Right renal pelvis (tissue), 4 donors: ENCODE measurements around the gene AP2S1. TPM values are rescaled to one million over a fixed set of nuclear protein-coding genes. Genes with fewer than 3 reads are reported as not detected.
"Not testable (repeated sequence)": the region's sequence is repeated elsewhere in the genome, so short reads cannot be mapped to it uniquely, and the experiment has no call there.

ENCODE experiments used
- DNase-seq, 4 donors: peaks; one replicate each; pipeline ENCODE4 v3.0.0-alpha.2; 2013; ENCODE audit warnings: low read depth in 4 of 4, low spot score in 3 of 4, missing footprints in 1 of 4
- polyA plus RNA-seq, 4 donors: library from polyadenylated mRNA; unstranded; fragments of 120-200 nt; gene quantifications; one replicate each; pipeline ENCODE4 v1.2.1, GENCODE V29; 2013; ENCODE audit not compliant: insufficient read length in 4 of 4

AP2S1 gene
- polyA plus RNA-seq, 4 donors, result 81.9 to 109 (median 92.9) TPM

DNA sequence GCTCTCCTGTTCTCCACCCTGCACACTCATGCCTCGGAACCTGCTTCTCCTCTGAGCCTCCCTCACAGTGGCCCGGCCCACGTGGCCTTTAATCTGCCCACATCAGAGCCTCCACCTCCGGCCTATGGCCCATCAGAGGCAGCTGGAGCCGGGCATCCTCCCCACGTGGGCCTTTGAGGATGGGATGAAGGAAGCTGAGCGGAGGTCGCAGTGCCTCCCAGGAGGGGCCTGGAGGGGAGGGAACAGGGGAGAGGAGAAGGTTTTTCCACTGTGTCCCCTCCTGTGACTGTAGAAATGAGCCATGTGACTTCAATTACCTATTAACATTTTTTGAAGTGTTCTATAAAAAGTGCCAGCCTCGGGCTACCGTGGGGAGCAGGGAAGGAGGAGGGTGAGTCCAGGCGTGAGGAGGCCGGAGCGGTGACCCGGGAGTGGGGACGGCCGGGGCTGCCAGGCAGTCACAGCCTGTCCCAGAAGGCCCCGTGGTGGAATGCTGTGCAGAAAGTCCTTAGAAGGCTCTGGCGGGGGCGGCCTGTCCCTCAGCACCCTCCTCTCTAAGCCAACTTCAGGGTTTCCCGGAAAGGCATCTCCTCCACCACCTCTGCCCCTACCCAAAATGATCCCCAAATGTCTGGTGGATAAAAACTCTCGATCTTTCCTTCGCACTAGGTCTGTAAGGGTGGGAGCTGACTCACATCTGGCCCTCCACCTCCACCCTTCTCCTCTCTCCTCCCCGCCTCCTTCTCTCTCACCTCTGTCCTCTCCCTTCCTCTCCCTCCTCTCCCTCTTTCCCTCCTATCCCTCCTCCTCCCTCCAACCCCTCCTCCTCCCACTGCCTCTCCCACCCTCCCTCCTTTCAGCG, 37.4 kb downstream of the AP2S1 start:
- DNase-seq, result no peak

DNA sequence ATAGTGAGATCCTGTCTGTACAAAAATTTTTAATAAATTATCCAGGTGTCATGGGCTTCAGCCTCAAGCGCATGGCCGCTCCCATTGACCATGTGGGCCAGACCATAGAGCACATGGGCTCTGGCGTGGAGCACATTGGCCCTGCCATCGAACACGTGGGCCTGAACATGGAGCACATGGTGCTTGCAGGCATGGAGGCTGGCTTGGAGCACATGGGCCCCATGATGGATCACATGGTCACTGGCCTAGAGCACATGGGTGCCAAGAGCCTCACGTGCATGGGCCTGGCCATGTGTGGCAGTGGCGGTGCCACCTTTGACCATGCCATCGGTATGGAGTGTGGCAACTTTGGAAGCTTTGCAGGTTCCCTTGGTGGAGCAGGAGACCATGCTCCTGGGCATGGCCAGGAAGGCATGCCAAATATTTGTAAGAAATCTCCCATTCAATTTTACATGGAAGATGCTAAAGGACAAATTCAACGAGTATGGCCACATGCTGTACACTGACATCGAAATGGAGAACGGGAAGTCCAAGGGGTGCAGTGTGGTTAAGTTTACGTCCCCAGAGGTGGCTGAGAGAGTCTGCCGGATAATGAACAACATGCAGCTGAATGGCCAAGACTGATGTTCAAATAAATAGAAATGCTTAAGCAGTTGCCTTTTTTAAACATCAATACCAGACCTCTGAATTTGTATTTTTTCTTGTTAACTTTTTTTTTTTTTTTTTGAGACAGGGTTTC, 40.9 kb downstream of the AP2S1 start:
- no peak for DNase-seq

DNA sequence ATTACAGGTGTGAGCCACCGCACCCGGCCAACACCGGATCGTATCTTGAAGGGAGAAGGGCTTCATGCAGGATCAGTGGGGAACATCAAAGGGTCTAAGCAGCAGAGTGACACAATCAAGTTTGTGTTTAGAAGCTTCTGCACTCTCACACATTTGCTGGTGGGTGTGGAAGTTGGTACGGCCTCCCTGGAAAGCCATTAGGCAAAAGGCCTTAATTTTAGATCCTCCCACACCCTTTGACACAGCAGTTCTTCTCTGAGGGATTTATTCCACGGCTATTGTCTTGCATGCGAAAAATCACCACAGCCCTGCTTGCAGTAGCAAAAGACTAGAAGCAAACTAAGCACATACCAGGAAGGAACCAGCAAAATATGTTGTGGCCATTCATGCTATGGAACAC, 44.0 kb downstream of the AP2S1 start:
- DNase-seq, result no peak

DNA sequence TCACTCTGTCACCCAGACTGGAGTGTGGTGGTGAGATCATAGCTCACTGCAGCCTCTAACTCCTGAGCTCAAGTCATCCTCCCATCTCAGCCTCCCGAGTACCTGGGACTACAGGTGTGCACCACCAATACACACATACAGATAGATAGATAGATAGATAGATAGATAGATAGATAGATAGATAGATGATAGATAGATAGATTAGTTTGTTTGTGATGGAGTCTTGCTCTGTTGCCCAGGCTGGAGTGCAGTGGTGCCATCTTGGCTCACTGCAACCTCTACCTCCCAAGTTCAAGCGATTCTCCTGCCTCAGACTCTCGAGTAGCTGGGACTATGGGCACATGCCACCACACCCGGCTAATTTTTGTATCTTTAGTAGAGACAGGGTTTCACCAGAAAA, 46.2 kb downstream of the AP2S1 start:
- not testable (repeated sequence) for DNase-seq

DNA sequence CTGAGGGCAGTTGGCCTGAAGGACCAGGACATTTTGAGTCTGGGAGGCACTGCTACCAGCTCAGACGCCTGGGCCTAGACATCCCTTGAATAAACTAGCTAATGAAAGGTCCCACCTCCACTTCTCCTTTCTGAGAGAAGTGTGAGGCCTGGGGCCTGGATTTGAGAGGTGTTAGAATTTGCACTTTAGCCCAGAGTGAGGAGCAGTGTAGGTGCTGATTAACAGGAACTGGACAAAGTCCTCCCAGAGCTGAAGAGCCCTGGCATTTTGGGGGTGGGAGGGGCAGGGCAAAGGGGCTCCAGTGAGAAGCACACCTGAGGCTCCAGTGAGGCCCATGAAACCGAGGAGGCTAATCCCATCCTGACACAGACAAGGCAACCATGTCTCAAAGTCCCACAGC, 47.1 kb downstream of the AP2S1 start:
- no peak for DNase-seq

DNA sequence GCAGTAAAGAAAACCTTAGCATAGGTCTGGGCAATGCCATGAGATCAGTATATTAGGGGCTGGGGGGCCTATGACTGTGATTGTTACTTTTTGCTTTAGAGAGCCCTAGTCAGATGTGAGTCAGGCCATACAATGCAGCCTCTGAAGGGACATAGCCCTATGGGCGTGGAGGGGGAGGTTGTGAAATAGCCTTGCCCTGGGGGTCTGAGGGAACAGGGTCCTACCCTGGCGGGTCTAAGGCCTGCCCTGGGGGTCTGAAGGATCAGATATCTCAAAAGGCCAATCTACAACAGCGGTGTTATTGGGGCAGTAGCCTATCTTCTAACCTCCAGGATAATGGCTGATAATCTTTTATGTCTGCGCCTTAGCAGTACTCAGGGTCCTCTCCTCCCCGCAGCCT, 48.5 kb downstream of the AP2S1 start:
- no peak for DNase-seq

DNA sequence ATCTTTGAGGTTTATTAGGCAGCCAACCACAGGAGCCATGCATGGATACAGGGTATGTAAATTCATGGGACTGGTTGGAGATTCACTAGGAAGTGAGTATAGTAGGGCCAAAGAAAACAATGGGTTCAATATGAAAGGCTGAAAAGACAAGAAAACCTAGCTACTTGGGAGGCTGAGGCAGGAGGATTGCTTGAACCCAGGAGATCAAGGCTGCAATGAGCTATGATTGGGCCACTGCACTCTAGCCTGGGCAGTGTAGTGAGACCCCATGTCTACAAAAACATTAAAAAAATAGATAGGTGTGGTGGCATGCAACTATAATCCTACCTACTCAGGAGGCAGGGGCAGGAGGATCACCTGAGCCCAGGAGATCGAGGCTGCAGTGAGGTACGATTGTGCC, 51.9 kb downstream of the AP2S1 start:
- DNase-seq, result no peak

- no peak for DNase-seq
Measured at GRCh38 chr19:46797881-46798280, 52.8 kb downstream of the AP2S1 start.

DNA sequence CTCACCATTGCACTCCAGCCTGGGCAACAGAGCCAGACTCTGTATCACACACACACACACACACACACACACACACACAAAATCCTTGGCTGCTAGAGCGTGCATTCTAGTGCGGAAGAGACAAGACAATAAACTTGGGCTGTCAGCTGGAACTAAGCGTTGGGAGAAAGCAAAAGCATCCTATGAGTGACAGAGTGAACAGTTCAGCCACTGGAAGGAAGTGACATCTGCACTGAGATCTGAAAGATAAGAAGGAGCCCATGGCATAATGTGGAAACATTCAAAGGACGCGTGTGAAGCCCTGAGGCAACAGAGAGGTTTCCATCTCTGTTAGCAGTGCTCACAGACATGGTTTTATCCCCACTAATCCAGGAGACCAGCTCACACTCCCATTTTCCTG, 58.7 kb downstream of the AP2S1 start:
- DNase-seq, result no peak

DNA sequence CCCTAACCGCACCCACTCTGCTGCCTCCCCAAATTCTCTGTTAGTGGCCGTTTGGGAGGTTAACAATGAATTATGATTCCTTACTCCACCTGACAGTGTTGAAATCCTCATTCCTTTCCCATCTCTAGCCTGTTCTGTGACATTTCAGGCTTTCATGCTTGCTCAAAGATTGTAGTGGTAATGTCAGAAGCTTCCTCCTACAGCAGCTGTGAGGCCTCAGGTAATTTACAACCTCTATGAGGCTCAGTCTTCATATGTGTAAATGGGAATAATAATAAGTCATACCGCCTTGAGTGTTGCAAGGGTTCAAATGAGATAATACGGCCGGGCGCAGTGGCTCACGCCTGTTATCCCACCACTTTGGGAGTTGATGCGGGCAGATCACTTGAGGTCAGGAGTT, 61.3 kb downstream of the AP2S1 start:
- DNase-seq, result no peak

GRCh38 chr19:46788968-46789338, 61.7 kb downstream of the AP2S1 start:
- no peak for DNase-seq

DNA sequence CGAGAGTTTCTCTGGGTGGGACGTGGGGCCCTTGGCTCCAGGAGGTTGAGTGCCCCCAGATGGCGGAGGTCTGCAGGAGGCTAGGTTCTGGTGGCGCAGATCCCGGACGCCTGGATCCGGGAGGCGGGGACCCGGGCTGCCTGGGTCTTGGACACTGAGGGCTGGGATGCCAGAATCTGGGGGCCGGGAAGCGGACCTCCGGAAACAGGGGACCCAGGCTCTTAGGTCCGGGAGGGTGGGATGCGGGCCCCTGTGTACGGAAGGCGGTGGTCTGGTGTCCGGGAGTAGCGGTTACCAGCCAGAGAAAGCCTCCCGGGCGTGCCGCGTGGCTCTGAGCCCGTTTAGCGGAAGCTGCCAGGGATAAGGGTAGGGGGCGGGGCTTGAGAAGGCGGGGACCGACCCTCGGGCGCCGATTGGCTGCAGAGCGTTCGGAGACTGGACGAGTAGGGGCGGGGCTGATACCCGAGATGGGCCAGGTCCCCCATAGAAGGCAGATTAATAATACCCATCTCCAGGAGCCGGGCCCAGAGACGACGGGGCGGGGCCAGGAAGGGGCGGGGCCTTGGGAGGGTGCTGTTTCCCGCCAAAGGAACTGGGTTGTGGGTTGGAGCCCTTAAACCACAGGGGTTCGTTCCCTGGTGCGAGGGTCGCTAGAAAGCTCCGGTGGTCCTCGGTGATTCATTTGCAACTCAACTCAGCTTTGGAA, 62.2 kb downstream of the AP2S1 start, which contains the start of gene SLC1A5:
TSS of gene SLC1A5 (minus strand) at position 333 of the 706 bp plus-strand sequence. CDS start 629 bp downstream, outside the sequence.
- peak in 1 of 4 donors; percentile 82 for DNase-seq

Other genes starting within 250 kb of the AP2S1 start
- 100 to 1,000 TPM; 436 to 442 (median 441) TPM for gene CALM3, start 249.5 kb downstream of the AP2S1 start, polyA plus RNA-seq
- gene PTGIR, start 225.8 kb downstream of the AP2S1 start, polyA plus RNA-seq, result 1 to 10 TPM; 1.5 to 2.6 (median 2.3) TPM
- gene GNG8, start 214.6 kb downstream of the AP2S1 start, polyA plus RNA-seq, result 1 to 10 TPM; 2.4 to 4.7 (median 2.7) TPM
- 10 to 100 TPM; 24.2 to 29.1 (median 27.5) TPM for gene DACT3, start 189.7 kb downstream of the AP2S1 start, polyA plus RNA-seq
- 10 to 100 TPM; 28.6 to 41.1 (median 39.6) TPM for gene PRKD2, start 133.7 kb downstream of the AP2S1 start, polyA plus RNA-seq
- 10 to 100 TPM; 18.0 to 22.3 (median 21.5) TPM for gene FKRP, start 104.8 kb downstream of the AP2S1 start, polyA plus RNA-seq
- gene STRN4, start 104.4 kb downstream of the AP2S1 start, polyA plus RNA-seq, result 10 to 100 TPM; 78.5 to 94.7 (median 81.2) TPM
- gene SLC1A5, start 62.3 kb downstream of the AP2S1 start, polyA plus RNA-seq, result 10 to 100 TPM; 37.8 to 54.3 (median 41.2) TPM
- gene ARHGAP35, start 10.2 kb upstream of the AP2S1 start, polyA plus RNA-seq, result 10 to 100 TPM; 48.4 to 54.5 (median 48.7) TPM
- gene NPAS1, start 169.0 kb upstream of the AP2S1 start, polyA plus RNA-seq, result 1 to 10 TPM; 1.3 to 3.1 (median 1.4) TPM
- gene TMEM160, start 197.8 kb upstream of the AP2S1 start, polyA plus RNA-seq, result 10 to 100 TPM in 2 of 4 donors, 1 to 10 TPM in 2; 6.2 to 18.5 (median 9.0) TPM